Trophoblast cell (in vitro differentiated cells and primary cell): ENCODE measurements around the gene NTN5.
A peak's percentile ranks its signal among the peaks of the same experiment; 100 is the strongest.
"Not testable (repeated sequence)": the region's sequence is repeated elsewhere in the genome, so short reads cannot be mapped to it uniquely, and the experiment has no call there.

Source experiments
- DNase-seq, 2 donors: peaks; one replicate each; pipeline ENCODE4 v3.0.0-alpha.2; 2016
- H2AFZ ChIP-seq: 2 replicates; pipeline ENCODE4 v1.6.1; 2013; ENCODE audit warnings: low read length, moderate library complexity, mild to moderate bottlenecking; ENCODE audit not compliant: insufficient read depth, poor library complexity
- H2AK5ac ChIP-seq: 2 replicates; pipeline ENCODE4 v1.6.1; 2013; ENCODE audit warnings: mild to moderate bottlenecking, low read length
- H2BK120ac ChIP-seq: 2 replicates; pipeline ENCODE4 v1.6.1; 2013; ENCODE audit warnings: low read length, mild to moderate bottlenecking, moderate library complexity; ENCODE audit not compliant: insufficient read depth, poor library complexity
- H2BK12ac ChIP-seq: 2 replicates; pipeline ENCODE4 v1.6.1; 2013; ENCODE audit warnings: mild to moderate bottlenecking, low read length, moderate library complexity
- H2BK5ac ChIP-seq: 2 replicates; pipeline ENCODE4 v1.6.1; 2013; ENCODE audit warnings: low read length, low read depth, moderate library complexity, mild to moderate bottlenecking; ENCODE audit not compliant: poor library complexity
- H3K14ac ChIP-seq: 2 replicates; pipeline ENCODE4 v1.6.1; 2013; ENCODE audit warnings: mild to moderate bottlenecking, low read length
- H3K18ac ChIP-seq: 2 replicates; pipeline ENCODE4 v1.6.1; 2013; ENCODE audit warnings: mild to moderate bottlenecking, low read length
- H3K23ac ChIP-seq: 2 replicates; pipeline ENCODE4 v1.6.1; 2013; ENCODE audit warnings: low read length
- H3K27ac ChIP-seq: 2 replicates; pipeline ENCODE4 v1.5.1; 2013; ENCODE audit warnings: low read depth, mild to moderate bottlenecking, inconsistent platforms, low read length, moderate library complexity
- H3K27me3 ChIP-seq: 2 replicates; pipeline ENCODE4 v1.6.1; 2013; ENCODE audit warnings: inconsistent platforms, mild to moderate bottlenecking, low read length, moderate library complexity; ENCODE audit not compliant: insufficient read depth
- H3K36me3 ChIP-seq, 2 experiments: 1 replicate in 1 of 2; 2 replicates in 1 of 2; pipeline ENCODE4 v1.6.1; 2013; ENCODE audit warnings: low read length in 2 of 2, mild to moderate bottlenecking in 2 of 2, moderate library complexity in 1 of 2; ENCODE audit not compliant: insufficient read depth in 2 of 2, control insufficient read depth in 1 of 2
- H3K4ac ChIP-seq: 2 replicates; pipeline ENCODE4 v1.6.1; 2013; ENCODE audit warnings: low read depth, mild to moderate bottlenecking, low read length, moderate library complexity
- H3K4me1 ChIP-seq, 2 experiments: 1 replicate in 1 of 2; 2 replicates in 1 of 2; pipeline ENCODE4 v1.6.1; 2013; ENCODE audit warnings: low read length in 2 of 2, mild to moderate bottlenecking in 2 of 2, moderate library complexity in 1 of 2; ENCODE audit not compliant: insufficient read depth in 2 of 2, control insufficient read depth in 1 of 2
- H3K4me2 ChIP-seq: 2 replicates; pipeline ENCODE4 v1.6.1; 2013; ENCODE audit warnings: inconsistent platforms, mild to moderate bottlenecking, low read length, moderate library complexity
- H3K4me3 ChIP-seq: 2 replicates; pipeline ENCODE4 v1.5.1; 2013; ENCODE audit warnings: mild to moderate bottlenecking, low read depth, low read length, inconsistent platforms
- H3K79me1 ChIP-seq: one replicate; pipeline ENCODE4 v1.6.1; 2013; ENCODE audit warnings: low read length
- H3K79me2 ChIP-seq: 2 replicates; pipeline ENCODE4 v1.6.1; 2013; ENCODE audit warnings: low read length, mild to moderate bottlenecking; ENCODE audit not compliant: control insufficient read depth, insufficient read depth, poor library complexity
- H3K9ac ChIP-seq: 2 replicates; pipeline ENCODE4 v1.6.1; 2013; ENCODE audit warnings: mild to moderate bottlenecking, low read length
- H3K9me3 ChIP-seq: 2 replicates; pipeline ENCODE4 v1.6.1; 2013; ENCODE audit warnings: low read depth, mild to moderate bottlenecking, control low read depth, inconsistent platforms, low read length; ENCODE audit not compliant: insufficient read depth
- H4K12ac ChIP-seq: 2 replicates; pipeline ENCODE4 v1.6.1; 2013; ENCODE audit warnings: low read depth, mild to moderate bottlenecking, low read length, moderate library complexity
- H4K8ac ChIP-seq: 2 replicates; pipeline ENCODE4 v1.6.1; 2013; ENCODE audit warnings: low read depth, mild to moderate bottlenecking, low read length, moderate library complexity
- H4K91ac ChIP-seq: one replicate; pipeline ENCODE4 v1.6.1; 2013; ENCODE audit warnings: low read depth, mild to moderate bottlenecking, low read length, moderate library complexity
- WGBS: extraction: QIAGEN DNeasy Blood & Tissue Kit; methylation state at CpG from one replicate; pipeline ENCODE4 v1.1.7; 2013; ENCODE audit warnings: missing lambda C conversion rate; ENCODE audit not compliant: insufficient read length, insufficient coverage; ENCODE audit errors: extremely low coverage; 5-methylcytosine and 5-hydroxymethylcytosine counted together

Gene NTN5

DNA sequence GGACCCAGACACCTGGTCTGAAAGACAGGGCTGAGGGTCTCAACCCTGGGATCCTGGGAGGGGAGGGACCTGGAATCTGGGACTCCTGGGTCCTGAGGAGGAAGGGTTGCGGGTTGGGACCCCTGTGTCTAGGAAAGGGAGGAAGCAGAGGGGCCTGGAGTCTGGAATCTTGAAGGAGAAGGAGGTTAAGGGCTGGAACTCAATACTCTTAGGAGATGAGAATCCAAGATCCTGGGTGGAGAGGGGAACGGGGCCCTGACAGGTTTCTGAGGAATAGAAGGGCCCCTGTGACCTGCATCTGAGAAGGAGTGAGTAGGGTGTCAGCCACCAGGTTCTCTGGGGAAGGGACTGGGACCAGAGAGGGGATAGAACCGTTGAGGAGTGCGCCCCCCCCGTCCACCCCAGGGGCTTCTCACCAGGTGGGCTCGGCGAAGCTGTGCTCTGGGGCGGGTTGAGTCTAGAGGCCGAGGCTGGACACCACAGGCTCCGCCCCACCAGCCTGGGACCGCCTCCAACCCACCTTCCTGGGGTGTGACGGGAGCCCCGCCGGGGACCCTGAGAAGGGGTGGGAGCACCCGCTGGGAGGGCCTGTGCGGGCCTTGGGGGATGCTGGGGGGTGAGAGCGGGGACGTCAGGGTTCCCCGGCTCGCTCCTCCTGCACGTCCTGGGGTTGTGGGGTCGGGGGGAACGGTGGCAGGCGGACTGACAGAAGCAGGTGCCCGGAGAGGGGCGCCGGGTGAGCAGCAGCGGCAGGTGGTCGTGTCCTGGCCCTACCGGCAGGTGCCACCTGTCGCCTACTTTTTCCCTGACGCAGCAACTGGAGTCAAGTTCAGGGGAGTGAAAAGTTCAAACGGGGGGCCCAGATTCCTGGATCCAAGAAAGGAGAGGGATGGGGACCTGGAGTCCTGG, 46.7 kb upstream of the NTN5 start, which contains the start of gene MAMSTR:
TSS of gene MAMSTR (minus strand) at position 463 of the 909 bp plus-strand sequence. CDS start 694 bp downstream, outside the sequence.
- Histone ChIP-seq H3K18ac (no peak within 1 kb of the TSS), H3K4me1 (peaks cover 8 to 14% of the 10 kb centered on the region in 2 experiments), H3K4ac (no peak within 1 kb of the TSS), H2BK120ac (no peak within 1 kb of the TSS), H4K91ac (no peak within 1 kb of the TSS), H3K4me2 (peak within 1 kb of the TSS; percentile 34), H3K27me3 (no peaks in the 10 kb centered on the region), H2AFZ (peak within 1 kb of the TSS; percentile 30), H3K4me3 (no peak within 1 kb of the TSS), H3K79me1 (peaks cover 6% of the 10 kb centered on the region), H2AK5ac (no peak within 1 kb of the TSS), H3K9me3 (no peaks in the 10 kb centered on the region), H4K12ac (peak within 1 kb of the TSS; percentile 59), H3K36me3 (no peaks in the 10 kb centered on the region), H4K8ac (peak within 1 kb of the TSS; percentile 73), H3K9ac (no peak within 1 kb of the TSS), H2BK12ac (no peak within 1 kb of the TSS), H3K79me2 (peaks cover 3% of the 10 kb centered on the region), H2BK5ac (no peak within 1 kb of the TSS), H3K23ac (no peak within 1 kb of the TSS), H3K14ac (no peak within 1 kb of the TSS), H3K27ac (no peak within 1 kb of the TSS)
- no peak for DNase-seq
- no CpG with 5 or more reads among the region's 33 CpGs for WGBS

DNA sequence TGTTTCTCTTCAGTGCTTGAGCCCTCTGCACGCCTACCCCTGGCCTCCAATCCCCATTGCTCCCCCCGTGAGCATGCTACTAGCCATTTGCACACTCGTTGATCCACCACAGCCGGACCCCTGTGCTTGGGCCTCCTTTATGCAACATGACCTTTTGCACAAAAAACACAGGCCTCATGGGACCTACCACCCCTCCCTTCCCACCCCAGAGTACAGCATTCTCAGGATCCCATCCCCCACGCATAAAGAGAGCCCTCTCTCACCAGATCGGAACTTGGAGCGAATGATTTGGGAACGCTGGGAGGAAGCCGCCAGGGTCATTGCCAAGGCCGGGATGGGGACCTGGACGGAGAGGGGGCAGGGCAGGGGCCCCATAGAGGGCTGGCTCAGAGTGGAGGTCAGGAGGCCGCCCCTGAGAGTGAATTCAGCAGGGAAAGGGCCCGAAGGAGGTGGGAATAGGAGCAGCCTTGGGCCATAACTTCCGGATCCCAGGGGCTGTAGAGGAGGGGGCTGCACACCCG, 46.0 kb upstream of the NTN5 start:
- no peak overlapping the region for H3K23ac ChIP-seq
- H2BK12ac ChIP-seq: no peak overlapping the region
- no peaks in the 10 kb centered on the region for H3K9me3 ChIP-seq
- no peak for DNase-seq
- H3K4ac ChIP-seq: no peak overlapping the region
- no peak overlapping the region for H3K18ac ChIP-seq
- H2AFZ ChIP-seq: no peak overlapping the region
- no peak overlapping the region for H3K4me3 ChIP-seq
- no peak overlapping the region for H3K14ac ChIP-seq
- H2BK120ac ChIP-seq: no peak overlapping the region
- no peak overlapping the region for H2AK5ac ChIP-seq
- no peaks in the 10 kb centered on the region for H3K27me3 ChIP-seq
- no peak overlapping the region for H3K27ac ChIP-seq
- peaks cover 8 to 14% of the 10 kb centered on the region in 2 experiments for H3K4me1 ChIP-seq
- H3K79me2 ChIP-seq: peaks cover 4% of the 10 kb centered on the region
- no peak overlapping the region for H4K8ac ChIP-seq
- no CpG with 5 or more reads among the region's 15 CpGs for WGBS
- peaks cover 8% of the 10 kb centered on the region for H3K79me1 ChIP-seq
- no peak overlapping the region for H4K12ac ChIP-seq
- H3K4me2 ChIP-seq: no peak overlapping the region
- no peak overlapping the region for H2BK5ac ChIP-seq
- H3K36me3 ChIP-seq: no peaks in the 10 kb centered on the region
- H3K9ac ChIP-seq: no peak overlapping the region
- no peak overlapping the region for H4K91ac ChIP-seq

DNA sequence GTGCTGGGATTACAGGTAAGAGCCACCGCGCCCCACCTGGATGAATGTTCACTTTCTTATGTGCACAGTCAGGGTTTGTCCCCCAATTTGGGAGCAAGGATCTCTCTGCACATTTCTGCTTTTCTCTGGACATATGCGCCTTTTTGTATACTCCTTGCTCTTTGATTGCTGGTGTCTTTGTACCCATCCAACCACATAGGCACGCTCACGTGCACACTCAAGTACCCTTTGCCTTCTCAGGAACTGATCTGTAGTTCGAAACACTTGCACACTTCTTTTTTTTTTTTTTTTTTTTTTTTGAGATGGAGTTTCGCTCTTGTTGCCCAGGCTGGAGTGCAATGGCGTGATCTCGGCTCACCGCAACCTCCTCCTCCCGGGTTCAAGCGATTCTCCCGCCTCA, 45.3 kb upstream of the NTN5 start:
- H3K23ac ChIP-seq, H3K9me3 ChIP-seq, H2BK120ac ChIP-seq, H3K79me2 ChIP-seq, H3K14ac ChIP-seq, H3K4me2 ChIP-seq, H4K8ac ChIP-seq, H3K79me1 ChIP-seq, H4K91ac ChIP-seq, DNase-seq, H2BK12ac ChIP-seq, H2BK5ac ChIP-seq, H3K4ac ChIP-seq, H3K4me3 ChIP-seq, H3K27ac ChIP-seq, H4K12ac ChIP-seq, H3K18ac ChIP-seq, H2AK5ac ChIP-seq, H3K9ac ChIP-seq, H3K36me3 ChIP-seq, H2AFZ ChIP-seq, H3K27me3 ChIP-seq: not testable (repeated sequence)
- peaks cover 12 to 19% of the 10 kb centered on the region in 2 experiments for H3K4me1 ChIP-seq
- no CpG with 5 or more reads among the region's 13 CpGs for WGBS

DNA sequence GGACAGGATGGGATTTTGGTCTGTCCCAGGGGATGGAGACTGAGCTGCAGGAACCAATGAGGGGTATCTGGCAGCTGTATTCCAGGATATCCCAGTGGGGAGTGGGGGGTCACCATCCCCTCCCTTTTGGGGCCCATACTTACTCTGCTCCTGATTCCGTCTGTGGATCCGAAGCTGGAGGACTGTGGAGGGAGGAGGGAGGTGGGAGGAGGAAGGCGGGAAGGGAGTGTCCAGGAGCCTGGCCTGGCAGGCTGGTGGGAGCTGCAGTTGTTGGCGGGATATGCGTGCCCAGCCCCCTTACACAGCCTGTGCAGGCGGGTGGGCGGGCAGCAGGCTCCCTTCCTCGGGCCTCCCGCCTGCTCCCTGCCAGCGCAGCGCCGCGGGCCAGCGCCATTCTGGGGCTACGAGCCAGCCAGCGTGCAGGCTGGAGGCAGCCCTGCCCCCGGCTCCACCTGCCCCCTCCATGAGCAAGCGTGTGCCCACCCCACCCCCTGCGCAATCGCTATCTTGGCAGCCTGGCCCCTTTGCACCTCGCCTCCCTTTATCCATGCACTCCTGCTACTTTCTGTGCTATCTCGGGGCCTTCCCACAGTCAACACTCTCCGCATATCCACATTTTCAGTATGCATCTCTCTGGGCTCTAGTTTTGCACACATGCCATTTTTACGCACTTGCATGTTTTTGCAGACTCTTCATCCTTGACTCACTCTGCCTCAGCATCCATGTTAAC, 43.9 kb upstream of the NTN5 start:
- Histone ChIP-seq H2AFZ (no peak overlapping the region), H3K9me3 (no peaks in the 10 kb centered on the region), H3K27me3 (no peaks in the 10 kb centered on the region), H2BK5ac (no peak overlapping the region), H3K23ac (no peak overlapping the region), H3K4me1 (peaks cover 16 to 22% of the 10 kb centered on the region in 2 experiments), H3K79me2 (peaks cover 6% of the 10 kb centered on the region), H3K79me1 (peaks cover 10% of the 10 kb centered on the region), H4K91ac (no peak overlapping the region), H4K8ac (no peak overlapping the region), H2BK120ac (no peak overlapping the region), H3K18ac (no peak overlapping the region), H3K14ac (no peak overlapping the region), H3K4ac (no peak overlapping the region), H2BK12ac (no peak overlapping the region), H3K27ac (no peak overlapping the region), H3K36me3 (no peaks in the 10 kb centered on the region), H3K9ac (no peak overlapping the region), H3K4me2 (peak overlapping the region; percentile 33), H2AK5ac (no peak overlapping the region), H3K4me3 (no peak overlapping the region), H4K12ac (no peak overlapping the region)
- no peak for DNase-seq
- no CpG with 5 or more reads among the region's 24 CpGs for WGBS
